ENCODE results near the gene SEMA6A. TPM values are rescaled to one million over a fixed set of nuclear protein-coding genes. Genes with fewer than 3 reads are reported as not detected.

SEMA6A gene
- total RNA-seq, 1 experiment from 2014 or later: 2.1 TPM

DNA sequence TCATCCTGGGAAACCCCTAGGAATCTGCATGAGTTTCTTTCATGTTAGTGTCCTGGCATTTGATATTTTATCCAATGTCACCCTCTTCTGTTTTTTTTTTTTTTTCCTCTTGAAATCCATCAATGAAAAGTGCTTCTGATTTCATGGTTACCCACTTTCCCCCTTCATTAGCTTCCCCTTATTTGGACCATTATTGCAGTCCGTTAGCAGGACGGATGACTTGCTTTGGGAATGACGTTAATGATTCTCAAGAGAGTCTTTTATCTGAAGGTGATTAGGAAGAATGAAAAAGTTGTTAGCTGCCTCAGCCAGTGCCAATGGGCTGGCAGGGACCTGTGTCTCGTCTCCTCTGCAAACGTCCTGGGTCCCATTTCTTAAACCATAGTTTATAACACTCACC is 134.7 kb downstream of the SEMA6A start:
- no peak overlapping the region for H3K27ac Mint-ChIP-seq (ENCODE audit: low read depth, unreplicated experiment)
- no peaks in the 10 kb centered on the region for H3K36me3 Mint-ChIP-seq (ENCODE audit: insufficient read depth, unreplicated experiment)
- no peaks in the 10 kb centered on the region for H3K9me3 Mint-ChIP-seq (ENCODE audit: unreplicated experiment)
- POLR2A ChIA-PET: no interaction called here
- TF ChIP-seq CTCF (IDR thresholded peaks at IDR 0.05; ENCODE audit: unreplicated experiment): no peak
- BruUV-seq (replicated peaks): no TSS peak
- CTCF ChIA-PET: no interaction called here
- H3K27me3 Mint-ChIP-seq (ENCODE audit: insufficient read depth, unreplicated experiment): no peaks in the 10 kb centered on the region
- peaks cover 7% of the 10 kb centered on the region for H3K4me1 Mint-ChIP-seq (ENCODE audit: insufficient read depth, unreplicated experiment)
- no peak overlapping the region for H3K4me3 Mint-ChIP-seq (ENCODE audit: unreplicated experiment)
- intact Hi-C loops (cut with micrococcal nuclease): no loop called here
- DNase-seq (ENCODE audit: unreplicated experiment): no peak

GRCh38 chr5:116438979-116439554 is 135.6 kb downstream of the SEMA6A start:
- no peak overlapping the region for H3K27ac Mint-ChIP-seq (ENCODE audit: low read depth, unreplicated experiment)
- no peak for DNase-seq (ENCODE audit: unreplicated experiment)
- POLR2A ChIA-PET: no interaction called here
- CTCF ChIA-PET: no interaction called here
- H3K36me3 Mint-ChIP-seq (ENCODE audit: insufficient read depth, unreplicated experiment): no peaks in the 10 kb centered on the region
- H3K4me1 Mint-ChIP-seq (ENCODE audit: insufficient read depth, unreplicated experiment): peaks cover 7% of the 10 kb centered on the region
- no peak overlapping the region for H3K4me3 Mint-ChIP-seq (ENCODE audit: unreplicated experiment)
- no peak for TF ChIP-seq CTCF (IDR thresholded peaks at IDR 0.05; ENCODE audit: unreplicated experiment)
- H3K9me3 Mint-ChIP-seq (ENCODE audit: unreplicated experiment): no peaks in the 10 kb centered on the region
- no TSS peak for BruUV-seq (replicated peaks)
- intact Hi-C loops (cut with micrococcal nuclease): no loop called here
- no peaks in the 10 kb centered on the region for H3K27me3 Mint-ChIP-seq (ENCODE audit: insufficient read depth, unreplicated experiment)

- H3K27ac Mint-ChIP-seq (ENCODE audit: low read depth, unreplicated experiment): no peak overlapping the region
- no peaks in the 10 kb centered on the region for H3K27me3 Mint-ChIP-seq (ENCODE audit: insufficient read depth, unreplicated experiment)
- H3K36me3 Mint-ChIP-seq (ENCODE audit: insufficient read depth, unreplicated experiment): no peaks in the 10 kb centered on the region
- no TSS peak for BruUV-seq (replicated peaks)
- H3K4me1 Mint-ChIP-seq (ENCODE audit: insufficient read depth, unreplicated experiment): peaks cover 7% of the 10 kb centered on the region
- ChIA-PET POLR2A (no interaction called here), CTCF (no interaction called here)
- no peaks in the 10 kb centered on the region for H3K9me3 Mint-ChIP-seq (ENCODE audit: unreplicated experiment)
- H3K4me3 Mint-ChIP-seq (ENCODE audit: unreplicated experiment): no peak overlapping the region
- DNase-seq (ENCODE audit: unreplicated experiment): no peak
- intact Hi-C loops (cut with micrococcal nuclease): no loop called here
- TF ChIP-seq CTCF (IDR thresholded peaks at IDR 0.05; ENCODE audit: unreplicated experiment): no peak
These were observed 136.6 kb downstream of the SEMA6A start for GRCh38 chr5:116437922-116438578.

GRCh38 chr5:116437351-116437705 is 137.3 kb downstream of the SEMA6A start:
- ChIA-PET CTCF (no interaction called here), POLR2A (no interaction called here)
- no peaks in the 10 kb centered on the region for H3K36me3 Mint-ChIP-seq (ENCODE audit: insufficient read depth, unreplicated experiment)
- intact Hi-C loops (cut with micrococcal nuclease): no loop called here
- no peaks in the 10 kb centered on the region for H3K27me3 Mint-ChIP-seq (ENCODE audit: insufficient read depth, unreplicated experiment)
- DNase-seq (ENCODE audit: unreplicated experiment): no peak
- no peak for TF ChIP-seq CTCF (IDR thresholded peaks at IDR 0.05; ENCODE audit: unreplicated experiment)
- no peak overlapping the region for H3K27ac Mint-ChIP-seq (ENCODE audit: low read depth, unreplicated experiment)
- no peaks in the 10 kb centered on the region for H3K9me3 Mint-ChIP-seq (ENCODE audit: unreplicated experiment)
- BruUV-seq (replicated peaks): no TSS peak
- H3K4me3 Mint-ChIP-seq (ENCODE audit: unreplicated experiment): no peak overlapping the region
- peaks cover 5% of the 10 kb centered on the region for H3K4me1 Mint-ChIP-seq (ENCODE audit: insufficient read depth, unreplicated experiment)

Measured in MCF 10A (cell line).